ENCODE results near the gene MATN4.

Gene MATN4

GRCh38 chr20:45293041-45294002 is 14.8 kb downstream of the MATN4 start:
- H3K4me1 ChIP-seq (ENCODE audit: insufficient read depth, insufficient read length) = peaks cover 3% of the 10 kb centered on the region
- peaks cover 16% of the 10 kb centered on the region for H3K27me3 ChIP-seq (ENCODE audit: insufficient read depth, insufficient read length)
- H3K4me3 ChIP-seq (ENCODE audit: insufficient read length, low read depth) = peak overlapping the region; percentile 68
- peak overlapping the region; percentile 85 for H3K9ac ChIP-seq (ENCODE audit: insufficient read length, low read depth)
- peak; percentile 88 for DNase-seq (ENCODE audit: low read depth, low spot score)
- TF ChIP-seq YY1 (IDR thresholded peaks at IDR 0.05; ENCODE audit: insufficient read depth, insufficient read length) = no peak
- no peak for TF ChIP-seq ZNF274 (IDR thresholded peaks at IDR 0.05; ENCODE audit: low read depth, low read length)
- no peak for TF ChIP-seq SUZ12 (IDR thresholded peaks at IDR 0.05; ENCODE audit: extremely low read depth, insufficient read depth, insufficient read length)
- H3K9me3 ChIP-seq (ENCODE audit: insufficient read depth, low read length) = peaks cover 16% of the 10 kb centered on the region; the same call in 1 of the 2 replicates
- H3K36me3 ChIP-seq (ENCODE audit: insufficient read depth, insufficient read length, low read length) = no peaks in the 10 kb centered on the region

- H3K4me3 ChIP-seq (ENCODE audit: insufficient read length, low read depth) = no peak overlapping the region
- no peak for DNase-seq (ENCODE audit: low read depth, low spot score)
- H3K9ac ChIP-seq (ENCODE audit: insufficient read length, low read depth) = no peak overlapping the region
- H3K9me3 ChIP-seq (ENCODE audit: insufficient read depth, low read length) = peaks cover 16% of the 10 kb centered on the region; the same call in 1 of the 2 replicates
- peaks cover 3% of the 10 kb centered on the region for H3K4me1 ChIP-seq (ENCODE audit: insufficient read depth, insufficient read length)
- peaks cover 16% of the 10 kb centered on the region for H3K27me3 ChIP-seq (ENCODE audit: insufficient read depth, insufficient read length)
- H3K36me3 ChIP-seq (ENCODE audit: insufficient read depth, insufficient read length, low read length) = no peaks in the 10 kb centered on the region
- TF ChIP-seq YY1 (IDR thresholded peaks at IDR 0.05; ENCODE audit: insufficient read depth, insufficient read length) (no peak), ZNF274 (IDR thresholded peaks at IDR 0.05; ENCODE audit: low read depth, low read length) (no peak), SUZ12 (IDR thresholded peaks at IDR 0.05; ENCODE audit: extremely low read depth, insufficient read depth, insufficient read length) (no peak)
Observed at GRCh38 chr20:45292343-45292742, 15.8 kb downstream of the MATN4 start.

- no peak for DNase-seq (ENCODE audit: low read depth, low spot score)
- H3K36me3 ChIP-seq (ENCODE audit: insufficient read depth, insufficient read length, low read length) = no peaks in the 10 kb centered on the region
- peaks cover 16% of the 10 kb centered on the region; the same call in 1 of the 2 replicates for H3K9me3 ChIP-seq (ENCODE audit: insufficient read depth, low read length)
- H3K27me3 ChIP-seq (ENCODE audit: insufficient read depth, insufficient read length) = peaks cover 16% of the 10 kb centered on the region
- TF ChIP-seq YY1 (IDR thresholded peaks at IDR 0.05; ENCODE audit: insufficient read depth, insufficient read length) (no peak), ZNF274 (IDR thresholded peaks at IDR 0.05; ENCODE audit: low read depth, low read length) (no peak), SUZ12 (IDR thresholded peaks at IDR 0.05; ENCODE audit: extremely low read depth, insufficient read depth, insufficient read length) (no peak)
- no peak overlapping the region for H3K9ac ChIP-seq (ENCODE audit: insufficient read length, low read depth)
- H3K4me1 ChIP-seq (ENCODE audit: insufficient read depth, insufficient read length) = peaks cover 7% of the 10 kb centered on the region
- no peak overlapping the region for H3K4me3 ChIP-seq (ENCODE audit: insufficient read length, low read depth)
Observed at GRCh38 chr20:45291526-45291925, 16.6 kb downstream of the MATN4 start.

- Histone ChIP-seq H3K4me3 (ENCODE audit: insufficient read length, low read depth) (no peak overlapping the region), H3K36me3 (ENCODE audit: insufficient read depth, insufficient read length, low read length) (no peaks in the 10 kb centered on the region), H3K9me3 (ENCODE audit: insufficient read depth, low read length) (peaks cover 16% of the 10 kb centered on the region; the same call in 1 of the 2 replicates), H3K4me1 (ENCODE audit: insufficient read depth, insufficient read length) (peaks cover 7% of the 10 kb centered on the region), H3K9ac (ENCODE audit: insufficient read length, low read depth) (peak overlapping the region; percentile 17), H3K27me3 (ENCODE audit: insufficient read depth, insufficient read length) (peaks cover 16% of the 10 kb centered on the region)
- no peak for TF ChIP-seq ZNF274 (IDR thresholded peaks at IDR 0.05; ENCODE audit: low read depth, low read length)
- no peak for TF ChIP-seq SUZ12 (IDR thresholded peaks at IDR 0.05; ENCODE audit: extremely low read depth, insufficient read depth, insufficient read length)
- TF ChIP-seq YY1 (IDR thresholded peaks at IDR 0.05; ENCODE audit: insufficient read depth, insufficient read length) = no peak
- peak; percentile 66 for DNase-seq (ENCODE audit: low read depth, low spot score)
Observed at GRCh38 chr20:45290677-45291355, 17.3 kb downstream of the MATN4 start.

GRCh38 chr20:45289942-45290676 is 18.0 kb downstream of the MATN4 start:
- no peak overlapping the region for H3K4me3 ChIP-seq (ENCODE audit: insufficient read length, low read depth)
- peak overlapping the region; percentile 17 for H3K9ac ChIP-seq (ENCODE audit: insufficient read length, low read depth)
- TF ChIP-seq YY1 (IDR thresholded peaks at IDR 0.05; ENCODE audit: insufficient read depth, insufficient read length) (no peak), SUZ12 (IDR thresholded peaks at IDR 0.05; ENCODE audit: extremely low read depth, insufficient read depth, insufficient read length) (no peak), ZNF274 (IDR thresholded peaks at IDR 0.05; ENCODE audit: low read depth, low read length) (no peak)
- H3K4me1 ChIP-seq (ENCODE audit: insufficient read depth, insufficient read length) = peaks cover 7% of the 10 kb centered on the region
- H3K36me3 ChIP-seq (ENCODE audit: insufficient read depth, insufficient read length, low read length) = no peaks in the 10 kb centered on the region
- peaks cover 16% of the 10 kb centered on the region for H3K27me3 ChIP-seq (ENCODE audit: insufficient read depth, insufficient read length)
- H3K9me3 ChIP-seq (ENCODE audit: insufficient read depth, low read length) = peaks cover 12% of the 10 kb centered on the region; the same call in 1 of the 2 replicates
- DNase-seq (ENCODE audit: low read depth, low spot score) = no peak

GRCh38 chr20:45288860-45289259 is 19.2 kb downstream of the MATN4 start:
- TF ChIP-seq ZNF274 (IDR thresholded peaks at IDR 0.05; ENCODE audit: low read depth, low read length) (no peak), YY1 (IDR thresholded peaks at IDR 0.05; ENCODE audit: insufficient read depth, insufficient read length) (no peak), SUZ12 (IDR thresholded peaks at IDR 0.05; ENCODE audit: extremely low read depth, insufficient read depth, insufficient read length) (no peak)
- H3K36me3 ChIP-seq (ENCODE audit: insufficient read depth, insufficient read length, low read length) = no peaks in the 10 kb centered on the region
- H3K4me3 ChIP-seq (ENCODE audit: insufficient read length, low read depth) = no peak overlapping the region
- H3K9ac ChIP-seq (ENCODE audit: insufficient read length, low read depth) = no peak overlapping the region
- peaks cover 7% of the 10 kb centered on the region for H3K4me1 ChIP-seq (ENCODE audit: insufficient read depth, insufficient read length)
- DNase-seq (ENCODE audit: low read depth, low spot score) = no peak
- peaks cover 6% of the 10 kb centered on the region for H3K27me3 ChIP-seq (ENCODE audit: insufficient read depth, insufficient read length)
- no peaks in the 10 kb centered on the region for H3K9me3 ChIP-seq (ENCODE audit: insufficient read depth, low read length)

Data from NT2/D1 (cell line).